SK-N-SH treated with all-trans-retinoic acid at 6 μM for 48 hours (cell line): ENCODE data around the gene ST6GALNAC5.

Source experiments
- CREB5 ChIP-seq: fragments of 250-450 bp; sonication (Bioruptor Pico); IDR thresholded peaks from 2 replicates; pipeline ENCODE4 v1.5.1; 2020; ENCODE audit warnings: low read depth, mild to moderate bottlenecking, moderate library complexity
- CSDC2 ChIP-seq: fragments of 250-450 bp; sonication (Bioruptor Pico); IDR thresholded peaks from 2 replicates; pipeline ENCODE4 v1.5.0; 2020; ENCODE audit warnings: mild to moderate bottlenecking, moderate library complexity
- GLIS3 ChIP-seq: fragments of 250-450 bp; sonication (Bioruptor Pico); IDR thresholded peaks from 2 replicates; pipeline ENCODE4 v1.5.0; 2020; ENCODE audit warnings: mild to moderate bottlenecking, moderate library complexity
- OSR1 ChIP-seq: fragments of 250-450 bp; sonication (Bioruptor Pico); IDR thresholded peaks from 2 replicates; pipeline ENCODE4 v1.8.0; 2022; ENCODE audit warnings: moderate library complexity, mild to moderate bottlenecking, inconsistent platforms
- RARB ChIP-seq: fragments of 250-450 bp; sonication (Bioruptor Pico); IDR thresholded peaks from 2 replicates; pipeline ENCODE4 v1.8.0; 2021; ENCODE audit warnings: mild to moderate bottlenecking, moderate library complexity
- TOX ChIP-seq: fragments of 250-450 bp; sonication (Bioruptor Pico); IDR thresholded peaks from 2 replicates; pipeline ENCODE4 v1.8.0; 2021; ENCODE audit warnings: mild to moderate bottlenecking, moderate library complexity, borderline replicate concordance
- ZFP3 ChIP-seq: fragments of 250-450 bp; sonication (Bioruptor Pico); IDR thresholded peaks from 2 replicates; pipeline ENCODE4 v1.5.0; 2020; ENCODE audit warnings: mild to moderate bottlenecking, moderate library complexity
- ZFP30 ChIP-seq: fragments of 450-650 bp; formaldehyde crosslinking; IDR thresholded peaks from 2 replicates; pipeline ENCODE4 v1.5.0; 2022; ENCODE audit warnings: mild to moderate bottlenecking, moderate library complexity
- ZNF70 ChIP-seq: fragments of 450-650 bp; formaldehyde crosslinking; IDR thresholded peaks from 2 replicates; pipeline ENCODE4 v1.5.0; 2020; ENCODE audit warnings: mild to moderate bottlenecking, moderate library complexity
- TF ChIP-seq, protein P1 (sequence below): fragments of 250-450 bp; sonication (Bioruptor Pico); IDR thresholded peaks from 2 replicates; pipeline ENCODE4 v1.8.0; 2020; ENCODE audit warnings: mild to moderate bottlenecking, moderate library complexity, borderline replicate concordance
- TF ChIP-seq, protein P2 (sequence below): fragments of 250-450 bp; sonication (Bioruptor Pico); IDR thresholded peaks from 2 replicates; pipeline ENCODE4 v1.8.0; 2021; ENCODE audit warnings: low read depth, mild to moderate bottlenecking, moderate library complexity, borderline replicate concordance
- TF ChIP-seq, protein P3 (sequence below): fragments of 250-450 bp; sonication (Bioruptor Pico); IDR thresholded peaks from 2 replicates; pipeline ENCODE4 v1.5.1; 2021; ENCODE audit warnings: mild to moderate bottlenecking, moderate library complexity

GRCh38 chr1:76928522-76928921 is 61.2 kb downstream of the ST6GALNAC5 start:
- no peak for TF ChIP-seq CSDC2 (CRISPR knock-in tag)
- TF ChIP-seq, protein P1, sequence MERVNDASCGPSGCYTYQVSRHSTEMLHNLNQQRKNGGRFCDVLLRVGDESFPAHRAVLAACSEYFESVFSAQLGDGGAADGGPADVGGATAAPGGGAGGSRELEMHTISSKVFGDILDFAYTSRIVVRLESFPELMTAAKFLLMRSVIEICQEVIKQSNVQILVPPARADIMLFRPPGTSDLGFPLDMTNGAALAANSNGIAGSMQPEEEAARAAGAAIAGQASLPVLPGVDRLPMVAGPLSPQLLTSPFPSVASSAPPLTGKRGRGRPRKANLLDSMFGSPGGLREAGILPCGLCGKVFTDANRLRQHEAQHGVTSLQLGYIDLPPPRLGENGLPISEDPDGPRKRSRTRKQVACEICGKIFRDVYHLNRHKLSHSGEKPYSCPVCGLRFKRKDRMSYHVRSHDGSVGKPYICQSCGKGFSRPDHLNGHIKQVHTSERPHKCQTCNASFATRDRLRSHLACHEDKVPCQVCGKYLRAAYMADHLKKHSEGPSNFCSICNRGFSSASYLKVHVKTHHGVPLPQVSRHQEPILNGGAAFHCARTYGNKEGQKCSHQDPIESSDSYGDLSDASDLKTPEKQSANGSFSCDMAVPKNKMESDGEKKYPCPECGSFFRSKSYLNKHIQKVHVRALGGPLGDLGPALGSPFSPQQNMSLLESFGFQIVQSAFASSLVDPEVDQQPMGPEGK (CRISPR knock-in tag): no peak
- TF ChIP-seq, protein P2, sequence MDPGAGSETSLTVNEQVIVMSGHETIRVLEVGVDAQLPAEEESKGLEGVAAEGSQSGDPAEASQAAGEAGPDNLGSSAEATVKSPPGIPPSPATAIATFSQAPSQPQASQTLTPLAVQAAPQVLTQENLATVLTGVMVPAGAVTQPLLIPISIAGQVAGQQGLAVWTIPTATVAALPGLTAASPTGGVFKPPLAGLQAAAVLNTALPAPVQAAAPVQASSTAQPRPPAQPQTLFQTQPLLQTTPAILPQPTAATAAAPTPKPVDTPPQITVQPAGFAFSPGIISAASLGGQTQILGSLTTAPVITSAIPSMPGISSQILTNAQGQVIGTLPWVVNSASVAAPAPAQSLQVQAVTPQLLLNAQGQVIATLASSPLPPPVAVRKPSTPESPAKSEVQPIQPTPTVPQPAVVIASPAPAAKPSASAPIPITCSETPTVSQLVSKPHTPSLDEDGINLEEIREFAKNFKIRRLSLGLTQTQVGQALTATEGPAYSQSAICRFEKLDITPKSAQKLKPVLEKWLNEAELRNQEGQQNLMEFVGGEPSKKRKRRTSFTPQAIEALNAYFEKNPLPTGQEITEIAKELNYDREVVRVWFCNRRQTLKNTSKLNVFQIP (CRISPR knock-in tag): no peak
- TF ChIP-seq, protein P3, sequence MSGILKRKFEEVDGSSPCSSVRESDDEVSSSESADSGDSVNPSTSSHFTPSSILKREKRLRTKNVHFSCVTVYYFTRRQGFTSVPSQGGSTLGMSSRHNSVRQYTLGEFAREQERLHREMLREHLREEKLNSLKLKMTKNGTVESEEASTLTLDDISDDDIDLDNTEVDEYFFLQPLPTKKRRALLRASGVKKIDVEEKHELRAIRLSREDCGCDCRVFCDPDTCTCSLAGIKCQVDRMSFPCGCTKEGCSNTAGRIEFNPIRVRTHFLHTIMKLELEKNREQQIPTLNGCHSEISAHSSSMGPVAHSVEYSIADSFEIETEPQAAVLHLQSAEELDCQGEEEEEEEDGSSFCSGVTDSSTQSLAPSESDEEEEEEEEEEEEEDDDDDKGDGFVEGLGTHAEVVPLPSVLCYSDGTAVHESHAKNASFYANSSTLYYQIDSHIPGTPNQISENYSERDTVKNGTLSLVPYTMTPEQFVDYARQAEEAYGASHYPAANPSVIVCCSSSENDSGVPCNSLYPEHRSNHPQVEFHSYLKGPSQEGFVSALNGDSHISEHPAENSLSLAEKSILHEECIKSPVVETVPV (CRISPR knock-in tag): no peak
- TF ChIP-seq GLIS3: no peak
- no peak for TF ChIP-seq RARB (CRISPR knock-in tag)
- TF ChIP-seq TOX (CRISPR knock-in tag): no peak
- TF ChIP-seq ZNF70 (CRISPR knock-in tag): no peak
- TF ChIP-seq ZFP30 (CRISPR knock-in tag): no peak
- TF ChIP-seq CREB5: no peak
- TF ChIP-seq ZFP3 (CRISPR knock-in tag): no peak
- no peak for TF ChIP-seq OSR1 (CRISPR knock-in tag)
